Measurements from ENCODE around the gene ACTL7B.

ACTL7B gene

DNA sequence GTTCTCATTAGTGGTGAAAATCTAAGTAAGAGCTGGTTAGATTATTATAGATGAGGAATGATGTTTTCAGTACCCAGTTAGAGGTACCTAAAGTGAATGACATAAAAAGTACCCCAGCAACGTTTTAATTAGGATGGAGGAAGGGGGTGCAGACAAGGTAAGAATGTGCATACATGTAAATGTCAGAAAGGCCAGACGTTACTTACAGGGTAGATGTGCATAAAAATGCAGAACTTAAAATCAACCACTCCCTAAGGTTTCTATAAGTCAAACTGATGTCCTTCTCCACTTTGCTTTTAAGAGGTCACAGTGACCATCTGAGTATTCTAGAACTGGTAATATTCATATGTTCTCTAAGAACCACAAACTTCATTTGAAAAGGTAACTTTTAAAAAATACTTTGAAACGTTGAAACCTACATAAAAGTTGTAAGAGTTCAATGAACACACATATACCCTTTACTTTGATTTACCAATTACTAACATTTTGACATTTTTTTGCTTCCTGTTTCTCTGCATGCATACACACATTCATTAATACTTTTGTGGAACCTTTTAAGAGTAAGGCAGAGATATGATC, 25.0 kb upstream of the ACTL7B start:
- H3K4me3 ChIP-seq (ENCODE audit: severe bottlenecking), result no peak overlapping the region
- H3K27me3 ChIP-seq (ENCODE audit: insufficient read depth, poor library complexity, severe bottlenecking), result no peaks in the 10 kb centered on the region
- no peak for ATAC-seq (ENCODE audit: low read depth)
- H3K27ac ChIP-seq (ENCODE audit: poor library complexity, severe bottlenecking), result no peak overlapping the region
- peaks cover 84% of the 10 kb centered on the region for H3K36me3 ChIP-seq (ENCODE audit: low read depth)
- TF ChIP-seq, protein P1, sequence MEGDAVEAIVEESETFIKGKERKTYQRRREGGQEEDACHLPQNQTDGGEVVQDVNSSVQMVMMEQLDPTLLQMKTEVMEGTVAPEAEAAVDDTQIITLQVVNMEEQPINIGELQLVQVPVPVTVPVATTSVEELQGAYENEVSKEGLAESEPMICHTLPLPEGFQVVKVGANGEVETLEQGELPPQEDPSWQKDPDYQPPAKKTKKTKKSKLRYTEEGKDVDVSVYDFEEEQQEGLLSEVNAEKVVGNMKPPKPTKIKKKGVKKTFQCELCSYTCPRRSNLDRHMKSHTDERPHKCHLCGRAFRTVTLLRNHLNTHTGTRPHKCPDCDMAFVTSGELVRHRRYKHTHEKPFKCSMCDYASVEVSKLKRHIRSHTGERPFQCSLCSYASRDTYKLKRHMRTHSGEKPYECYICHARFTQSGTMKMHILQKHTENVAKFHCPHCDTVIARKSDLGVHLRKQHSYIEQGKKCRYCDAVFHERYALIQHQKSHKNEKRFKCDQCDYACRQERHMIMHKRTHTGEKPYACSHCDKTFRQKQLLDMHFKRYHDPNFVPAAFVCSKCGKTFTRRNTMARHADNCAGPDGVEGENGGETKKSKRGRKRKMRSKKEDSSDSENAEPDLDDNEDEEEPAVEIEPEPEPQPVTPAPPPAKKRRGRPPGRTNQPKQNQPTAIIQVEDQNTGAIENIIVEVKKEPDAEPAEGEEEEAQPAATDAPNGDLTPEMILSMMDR (IDR thresholded peaks at IDR 0.05; ENCODE audit: poor library complexity, severe bottlenecking), result no peak
- H3K9me3 ChIP-seq (ENCODE audit: severe bottlenecking), result no peaks in the 10 kb centered on the region
- H3K4me1 ChIP-seq (ENCODE audit: insufficient read depth, poor library complexity, severe bottlenecking), result peaks cover 8% of the 10 kb centered on the region
- no peak for DNase-seq (ENCODE audit: low spot score)

DNA sequence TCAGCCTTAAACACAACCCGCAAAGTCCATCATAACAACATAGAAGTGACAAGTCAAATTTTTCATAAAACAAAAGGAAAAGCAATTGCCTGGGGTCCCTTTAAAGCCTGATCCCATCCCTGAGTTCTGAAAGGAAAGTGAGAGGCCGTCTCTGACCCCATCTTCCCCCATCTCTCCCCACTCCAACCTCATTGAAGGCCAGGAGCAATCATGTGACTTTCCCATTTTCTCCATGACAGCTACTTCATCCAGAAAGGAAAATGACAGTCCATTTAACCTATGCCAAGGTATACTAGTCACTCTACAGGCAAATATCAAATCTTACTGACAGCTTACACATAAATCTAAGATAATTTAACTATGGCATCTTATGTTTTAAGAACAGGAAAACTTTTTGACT, 21.7 kb upstream of the ACTL7B start:
- H3K27me3 ChIP-seq (ENCODE audit: insufficient read depth, poor library complexity, severe bottlenecking), result no peaks in the 10 kb centered on the region
- H3K9me3 ChIP-seq (ENCODE audit: severe bottlenecking), result no peaks in the 10 kb centered on the region
- H3K27ac ChIP-seq (ENCODE audit: poor library complexity, severe bottlenecking), result no peak overlapping the region
- no peak for ATAC-seq (ENCODE audit: low read depth)
- H3K4me1 ChIP-seq (ENCODE audit: insufficient read depth, poor library complexity, severe bottlenecking), result no peaks in the 10 kb centered on the region
- DNase-seq (ENCODE audit: low spot score), result no peak
- TF ChIP-seq, protein P1 (IDR thresholded peaks at IDR 0.05; ENCODE audit: poor library complexity, severe bottlenecking), result no peak
- no peak overlapping the region for H3K4me3 ChIP-seq (ENCODE audit: severe bottlenecking)
- H3K36me3 ChIP-seq (ENCODE audit: low read depth), result peaks cover 86% of the 10 kb centered on the region

DNA sequence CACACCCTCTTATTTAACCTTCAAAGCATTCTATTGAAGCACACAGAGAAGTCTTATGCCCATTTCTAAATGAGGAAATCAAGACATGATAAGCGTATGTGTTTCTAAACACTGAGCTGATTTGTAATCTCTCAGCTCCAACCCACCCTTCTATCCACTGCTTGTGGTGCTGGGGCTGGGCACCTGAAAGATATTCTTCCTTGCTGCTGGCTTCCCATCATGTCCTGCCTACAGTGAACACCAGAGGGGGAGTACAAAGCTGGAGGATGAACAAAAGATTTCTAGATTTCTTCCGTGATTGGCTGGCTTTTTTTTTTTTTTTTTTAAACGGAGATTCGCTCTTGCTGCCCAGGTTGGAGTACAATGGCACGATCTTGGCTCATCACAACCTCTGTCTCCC, 20.6 kb upstream of the ACTL7B start:
- no peaks in the 10 kb centered on the region for H3K27me3 ChIP-seq (ENCODE audit: insufficient read depth, poor library complexity, severe bottlenecking)
- H3K27ac ChIP-seq (ENCODE audit: poor library complexity, severe bottlenecking), result no peak overlapping the region
- ATAC-seq (ENCODE audit: low read depth) (no peak), DNase-seq (ENCODE audit: low spot score) (no peak)
- H3K36me3 ChIP-seq (ENCODE audit: low read depth), result peaks cover 88% of the 10 kb centered on the region
- H3K9me3 ChIP-seq (ENCODE audit: severe bottlenecking), result peaks cover 2% of the 10 kb centered on the region
- TF ChIP-seq, protein P1 (IDR thresholded peaks at IDR 0.05; ENCODE audit: poor library complexity, severe bottlenecking), result no peak
- H3K4me1 ChIP-seq (ENCODE audit: insufficient read depth, poor library complexity, severe bottlenecking), result no peaks in the 10 kb centered on the region
- H3K4me3 ChIP-seq (ENCODE audit: severe bottlenecking), result no peak overlapping the region

DNA sequence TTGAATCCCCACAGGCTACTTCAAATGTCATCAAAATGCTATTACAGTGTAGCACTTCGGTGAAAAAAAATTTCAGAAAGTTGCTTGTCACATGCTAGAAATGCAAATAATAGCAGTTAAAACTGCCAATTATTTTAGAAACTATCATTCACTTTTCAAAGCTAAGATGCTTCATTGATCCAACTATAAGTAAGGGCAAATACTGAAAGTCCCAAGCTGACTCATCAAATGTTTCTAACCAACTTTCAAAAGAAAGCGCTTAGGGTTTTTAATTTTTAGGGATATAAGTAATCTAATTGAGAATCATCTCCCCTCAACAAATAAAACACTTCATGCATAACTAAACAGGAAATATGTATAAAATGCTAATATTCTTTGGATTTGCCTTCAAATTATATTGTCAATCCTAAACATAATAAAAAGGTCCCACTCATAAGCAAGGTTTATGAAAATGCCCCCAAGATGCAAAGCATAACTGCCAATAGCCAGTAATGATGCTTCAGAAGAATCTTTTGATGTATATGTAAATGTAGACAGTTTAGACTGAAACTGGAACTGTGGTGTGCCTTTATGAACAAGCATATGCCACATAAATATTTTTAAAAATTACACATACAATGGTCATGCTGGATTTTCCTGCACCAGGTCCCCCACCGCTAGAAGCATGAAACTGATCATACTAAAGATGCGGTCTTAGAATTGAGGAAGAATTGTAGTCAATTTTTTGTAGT, 18.4 kb upstream of the ACTL7B start:
- no peak for ATAC-seq (ENCODE audit: low read depth)

More for the DNA sequence above, 18.4 kb upstream of the ACTL7B start:
- Histone ChIP-seq H3K9me3 (ENCODE audit: severe bottlenecking) (peaks cover 4% of the 10 kb centered on the region), H3K36me3 (ENCODE audit: low read depth) (peaks cover 79% of the 10 kb centered on the region), H3K4me3 (ENCODE audit: severe bottlenecking) (no peak overlapping the region), H3K4me1 (ENCODE audit: insufficient read depth, poor library complexity, severe bottlenecking) (peaks cover 8% of the 10 kb centered on the region), H3K27ac (ENCODE audit: poor library complexity, severe bottlenecking) (no peak overlapping the region), H3K27me3 (ENCODE audit: insufficient read depth, poor library complexity, severe bottlenecking) (no peaks in the 10 kb centered on the region)
- DNase-seq (ENCODE audit: low spot score), result no peak
- TF ChIP-seq, protein P1 (IDR thresholded peaks at IDR 0.05; ENCODE audit: poor library complexity, severe bottlenecking), result no peak

All from RWPE2 (cell line).